Raji (cell line): ENCODE measurements around the gene SH2D2A.

Experiments
- POLR2A ChIP-seq: IDR thresholded peaks from 2 replicates; pipeline ENCODE4 v1.6.1; 2011; ENCODE audit warnings: low read depth, low read length, control low read depth; ENCODE audit not compliant: insufficient read depth

Gene SH2D2A

GRCh38 chr1:156816561-156817328 is at the start of gene SH2D2A:
Gene SH2D2A, minus strand, starts transcription at chr1:156816848. Its CDS starts 140 bp downstream, at chr1:156816708.
- no peak for TF ChIP-seq POLR2A

- no peak for TF ChIP-seq POLR2A
Measured at GRCh38 chr1:156865865-156866248, 49.2 kb upstream of the SH2D2A start.

- no peak for TF ChIP-seq POLR2A
Measured at GRCh38 chr1:156865258-156865657, 48.6 kb upstream of the SH2D2A start.

- no peak for TF ChIP-seq POLR2A
Measured at GRCh38 chr1:156864796-156865195, 48.1 kb upstream of the SH2D2A start.

GRCh38 chr1:156863631-156864030 is 47.0 kb upstream of the SH2D2A start:
- TF ChIP-seq POLR2A = no peak

- TF ChIP-seq POLR2A = no peak
Measured at GRCh38 chr1:156862997-156863599, 46.5 kb upstream of the SH2D2A start.

GRCh38 chr1:156862584-156862983 is 45.9 kb upstream of the SH2D2A start:
- no peak for TF ChIP-seq POLR2A

GRCh38 chr1:156860628-156861423 is 44.2 kb upstream of the SH2D2A start, which contains the start of gene NTRK1:
Gene NTRK1, plus strand, starts transcription at chr1:156860865. Its CDS starts 70 bp downstream, at chr1:156860935.
- no peak for TF ChIP-seq POLR2A

- no peak for TF ChIP-seq POLR2A
Measured at GRCh38 chr1:156860113-156860627, 43.5 kb upstream of the SH2D2A start.

GRCh38 chr1:156859523-156860112 is 43.0 kb upstream of the SH2D2A start:
- TF ChIP-seq POLR2A = no peak

GRCh38 chr1:156858959-156859522 is 42.4 kb upstream of the SH2D2A start, which contains the start of gene INSRR:
Gene INSRR, minus strand, starts transcription at chr1:156859117. Its CDS starts 496 bp downstream, at chr1:156858621.
- TF ChIP-seq POLR2A = no peak

- no peak for TF ChIP-seq POLR2A
Measured at GRCh38 chr1:156858555-156858956, 41.9 kb upstream of the SH2D2A start.

- no peak for TF ChIP-seq POLR2A
Measured at GRCh38 chr1:156857532-156857931, 40.9 kb upstream of the SH2D2A start.

GRCh38 chr1:156856282-156856785 is 39.7 kb upstream of the SH2D2A start:
- no peak for TF ChIP-seq POLR2A
